ENCODE results near the gene OARD1.
"Not testable (repeated sequence)": the region's sequence is repeated elsewhere in the genome, so short reads cannot be mapped to it uniquely, and the experiment has no call there.

OARD1 gene

GRCh38 chr6:41025966-41026530 lies 46.1 kb downstream of the OARD1 start:
- DNase-seq (ENCODE audit: low read depth) = no peak

GRCh38 chr6:41023114-41023513 lies 49.0 kb downstream of the OARD1 start:
- no peak for DNase-seq (ENCODE audit: low read depth)

- DNase-seq (ENCODE audit: low read depth) = no peak
Observed at GRCh38 chr6:41022294-41022693, 49.9 kb downstream of the OARD1 start.

GRCh38 chr6:41021832-41022231 lies 50.3 kb downstream of the OARD1 start:
- DNase-seq (ENCODE audit: low read depth) = no peak

GRCh38 chr6:41017663-41018062 lies 54.5 kb downstream of the OARD1 start:
- no peak for DNase-seq (ENCODE audit: low read depth)

GRCh38 chr6:41015860-41016259 lies 56.3 kb downstream of the OARD1 start:
- DNase-seq (ENCODE audit: low read depth) = not testable (repeated sequence)

- DNase-seq (ENCODE audit: low read depth) = no peak
Observed at GRCh38 chr6:41014780-41015179, 57.4 kb downstream of the OARD1 start.
